ENCODE results near the gene BCKDK. TPM values are rescaled to one million over a fixed set of nuclear protein-coding genes. Genes with fewer than 3 reads are reported as not detected.

BCKDK gene
- total and polyA plus RNA-seq, 2 of the 13 experiments (the other 11 are each of a cell fraction or from before 2014, with no cell fraction given), result 24.9 to 42.6 TPM

DNA sequence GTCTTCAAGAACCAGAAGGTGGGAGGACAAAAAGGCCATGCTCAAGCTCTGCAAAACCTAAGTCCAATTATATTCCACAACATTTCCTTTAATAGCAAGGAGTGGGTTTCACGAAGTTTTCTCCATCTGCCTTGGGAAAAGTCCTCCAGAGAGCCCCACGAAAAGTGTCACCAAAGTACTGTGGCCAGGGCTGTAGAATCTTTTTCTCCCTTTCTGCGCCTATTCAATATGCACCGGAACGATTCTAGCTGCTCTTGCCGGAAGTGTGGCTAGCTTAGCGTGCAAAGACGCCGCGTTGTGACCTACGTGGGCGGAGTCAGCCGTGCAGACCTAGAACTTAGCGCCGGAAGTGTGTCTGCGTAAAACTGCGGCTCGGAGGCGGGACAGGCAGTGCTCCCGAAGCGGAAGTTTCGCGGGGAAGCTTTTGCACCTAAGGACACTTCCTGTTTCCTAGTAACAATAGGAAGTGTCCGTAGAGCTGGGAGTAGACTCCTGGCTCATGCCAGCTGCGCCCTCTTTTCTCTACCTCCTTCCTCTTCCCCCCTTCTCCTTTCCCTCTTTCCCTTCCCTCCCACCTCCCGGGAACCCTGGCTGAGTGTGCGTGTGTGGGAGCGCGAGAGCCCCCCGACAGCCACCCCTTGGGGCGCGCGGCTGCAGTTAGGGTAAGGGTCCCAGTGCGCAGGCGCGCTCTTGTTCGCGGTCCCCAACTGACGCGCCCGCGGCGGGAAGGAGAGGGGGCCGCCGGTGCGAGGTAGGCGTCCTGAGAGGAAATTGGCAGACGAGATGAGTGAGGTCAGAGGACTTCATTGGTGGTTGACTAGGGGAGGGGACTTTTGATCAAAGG lies 34.0 kb upstream of the BCKDK start, which contains the start of the genes ZNF646 and ZNF668 (continued):
- TF ChIP-seq, protein P1, sequence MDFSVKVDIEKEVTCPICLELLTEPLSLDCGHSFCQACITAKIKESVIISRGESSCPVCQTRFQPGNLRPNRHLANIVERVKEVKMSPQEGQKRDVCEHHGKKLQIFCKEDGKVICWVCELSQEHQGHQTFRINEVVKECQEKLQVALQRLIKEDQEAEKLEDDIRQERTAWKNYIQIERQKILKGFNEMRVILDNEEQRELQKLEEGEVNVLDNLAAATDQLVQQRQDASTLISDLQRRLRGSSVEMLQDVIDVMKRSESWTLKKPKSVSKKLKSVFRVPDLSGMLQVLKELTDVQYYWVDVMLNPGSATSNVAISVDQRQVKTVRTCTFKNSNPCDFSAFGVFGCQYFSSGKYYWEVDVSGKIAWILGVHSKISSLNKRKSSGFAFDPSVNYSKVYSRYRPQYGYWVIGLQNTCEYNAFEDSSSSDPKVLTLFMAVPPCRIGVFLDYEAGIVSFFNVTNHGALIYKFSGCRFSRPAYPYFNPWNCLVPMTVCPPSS (IDR thresholded peaks at IDR 0.05), result no peak
- TF ChIP-seq ZFP1 (CRISPR knock-in tag; IDR thresholded peaks at IDR 0.05) (0 out of 2 replicates have a peak, but pooled peaks have one; percentile 57), ZNF446 (CRISPR knock-in tag; IDR thresholded peaks at IDR 0.05) (no peak), ZNF552 (CRISPR knock-in tag; IDR thresholded peaks at IDR 0.05; ENCODE audit: borderline replicate concordance) (no peak; the same call in 1 of the 2 replicates), HMGA1 (CRISPR knock-in tag; conservative IDR thresholded peaks at IDR 0.05) (no peak), ZSCAN31 (CRISPR knock-in tag; IDR thresholded peaks at IDR 0.05; ENCODE audit: low read depth) (no peak; the same call in 1 of the 2 replicates), SIN3A (IDR thresholded peaks at IDR 0.05; ENCODE audit: borderline replicate concordance, low read depth, low read length) (peak; percentile 92), ZNF556 (CRISPR knock-in tag; IDR thresholded peaks at IDR 0.05; ENCODE audit: borderline replicate concordance) (no peak), SRSF9 (IDR thresholded peaks at IDR 0.05; ENCODE audit: borderline replicate concordance, insufficient read depth, low read depth, low read length, poor library complexity, severe bottlenecking) (no peak), FOXC1 (CRISPR knock-in tag; IDR thresholded peaks at IDR 0.05; ENCODE audit: borderline replicate concordance) (no peak)
- TF ChIP-seq, protein P2, sequence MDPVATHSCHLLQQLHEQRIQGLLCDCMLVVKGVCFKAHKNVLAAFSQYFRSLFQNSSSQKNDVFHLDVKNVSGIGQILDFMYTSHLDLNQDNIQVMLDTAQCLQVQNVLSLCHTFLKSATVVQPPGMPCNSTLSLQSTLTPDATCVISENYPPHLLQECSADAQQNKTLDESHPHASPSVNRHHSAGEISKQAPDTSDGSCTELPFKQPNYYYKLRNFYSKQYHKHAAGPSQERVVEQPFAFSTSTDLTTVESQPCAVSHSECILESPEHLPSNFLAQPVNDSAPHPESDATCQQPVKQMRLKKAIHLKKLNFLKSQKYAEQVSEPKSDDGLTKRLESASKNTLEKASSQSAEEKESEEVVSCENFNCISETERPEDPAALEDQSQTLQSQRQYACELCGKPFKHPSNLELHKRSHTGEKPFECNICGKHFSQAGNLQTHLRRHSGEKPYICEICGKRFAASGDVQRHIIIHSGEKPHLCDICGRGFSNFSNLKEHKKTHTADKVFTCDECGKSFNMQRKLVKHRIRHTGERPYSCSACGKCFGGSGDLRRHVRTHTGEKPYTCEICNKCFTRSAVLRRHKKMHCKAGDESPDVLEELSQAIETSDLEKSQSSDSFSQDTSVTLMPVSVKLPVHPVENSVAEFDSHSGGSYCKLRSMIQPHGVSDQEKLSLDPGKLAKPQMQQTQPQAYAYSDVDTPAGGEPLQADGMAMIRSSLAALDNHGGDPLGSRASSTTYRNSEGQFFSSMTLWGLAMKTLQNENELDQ (CRISPR knock-in tag; IDR thresholded peaks at IDR 0.05; ENCODE audit: borderline replicate concordance), result no peak
- TF ChIP-seq, protein P3, sequence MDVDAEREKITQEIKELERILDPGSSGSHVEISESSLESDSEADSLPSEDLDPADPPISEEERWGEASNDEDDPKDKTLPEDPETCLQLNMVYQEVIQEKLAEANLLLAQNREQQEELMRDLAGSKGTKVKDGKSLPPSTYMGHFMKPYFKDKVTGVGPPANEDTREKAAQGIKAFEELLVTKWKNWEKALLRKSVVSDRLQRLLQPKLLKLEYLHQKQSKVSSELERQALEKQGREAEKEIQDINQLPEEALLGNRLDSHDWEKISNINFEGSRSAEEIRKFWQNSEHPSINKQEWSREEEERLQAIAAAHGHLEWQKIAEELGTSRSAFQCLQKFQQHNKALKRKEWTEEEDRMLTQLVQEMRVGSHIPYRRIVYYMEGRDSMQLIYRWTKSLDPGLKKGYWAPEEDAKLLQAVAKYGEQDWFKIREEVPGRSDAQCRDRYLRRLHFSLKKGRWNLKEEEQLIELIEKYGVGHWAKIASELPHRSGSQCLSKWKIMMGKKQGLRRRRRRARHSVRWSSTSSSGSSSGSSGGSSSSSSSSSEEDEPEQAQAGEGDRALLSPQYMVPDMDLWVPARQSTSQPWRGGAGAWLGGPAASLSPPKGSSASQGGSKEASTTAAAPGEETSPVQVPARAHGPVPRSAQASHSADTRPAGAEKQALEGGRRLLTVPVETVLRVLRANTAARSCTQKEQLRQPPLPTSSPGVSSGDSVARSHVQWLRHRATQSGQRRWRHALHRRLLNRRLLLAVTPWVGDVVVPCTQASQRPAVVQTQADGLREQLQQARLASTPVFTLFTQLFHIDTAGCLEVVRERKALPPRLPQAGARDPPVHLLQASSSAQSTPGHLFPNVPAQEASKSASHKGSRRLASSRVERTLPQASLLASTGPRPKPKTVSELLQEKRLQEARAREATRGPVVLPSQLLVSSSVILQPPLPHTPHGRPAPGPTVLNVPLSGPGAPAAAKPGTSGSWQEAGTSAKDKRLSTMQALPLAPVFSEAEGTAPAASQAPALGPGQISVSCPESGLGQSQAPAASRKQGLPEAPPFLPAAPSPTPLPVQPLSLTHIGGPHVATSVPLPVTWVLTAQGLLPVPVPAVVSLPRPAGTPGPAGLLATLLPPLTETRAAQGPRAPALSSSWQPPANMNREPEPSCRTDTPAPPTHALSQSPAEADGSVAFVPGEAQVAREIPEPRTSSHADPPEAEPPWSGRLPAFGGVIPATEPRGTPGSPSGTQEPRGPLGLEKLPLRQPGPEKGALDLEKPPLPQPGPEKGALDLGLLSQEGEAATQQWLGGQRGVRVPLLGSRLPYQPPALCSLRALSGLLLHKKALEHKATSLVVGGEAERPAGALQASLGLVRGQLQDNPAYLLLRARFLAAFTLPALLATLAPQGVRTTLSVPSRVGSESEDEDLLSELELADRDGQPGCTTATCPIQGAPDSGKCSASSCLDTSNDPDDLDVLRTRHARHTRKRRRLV (CRISPR knock-in tag; IDR thresholded peaks at IDR 0.05), result peak; percentile 76; the same call in 1 of the 2 replicates
